Parathyroid adenoma (tissue), 2 donors: ENCODE results near the gene SERF2.

Experiments
- H2AFZ ChIP-seq: fragments of 300-600 bp; sonication (generic); one replicate; pipeline ENCODE4 v1.7.0; 2017; ENCODE audit warnings: antibody characterized with exemption, mild to moderate bottlenecking
- H3K27ac ChIP-seq: fragments of 300-600 bp; sonication (generic); one replicate; pipeline ENCODE4 v1.7.0; 2017
- H3K27me3 ChIP-seq: fragments of 300-600 bp; sonication (generic); one replicate; pipeline ENCODE4 v1.7.0; 2017; ENCODE audit warnings: low read length; ENCODE audit not compliant: control insufficient read depth, insufficient read depth
- H3K36me3 ChIP-seq: fragments of 300-600 bp; sonication (generic); one replicate; pipeline ENCODE4 v1.7.0; 2017; ENCODE audit warnings: low read length; ENCODE audit not compliant: control insufficient read depth, insufficient read depth
- H3K4me1 ChIP-seq: fragments of 300-600 bp; sonication (generic); one replicate; pipeline ENCODE4 v1.7.0; 2017; ENCODE audit warnings: control low read depth
- H3K4me2 ChIP-seq: fragments of 300-600 bp; sonication (generic); one replicate; pipeline ENCODE4 v1.7.0; 2017; ENCODE audit warnings: low read length
- H3K4me3 ChIP-seq: fragments of 300-600 bp; sonication (generic); one replicate; pipeline ENCODE4 v1.7.0; 2017; ENCODE audit warnings: low read depth, low read length
- H3K79me2 ChIP-seq: fragments of 300-600 bp; sonication (generic); one replicate; pipeline ENCODE4 v1.7.0; 2017; ENCODE audit warnings: control low read depth
- H3K9ac ChIP-seq: fragments of 300-600 bp; sonication (generic); one replicate; pipeline ENCODE4 v1.7.0; 2017; ENCODE audit warnings: mild to moderate bottlenecking
- H3K9me3 ChIP-seq: fragments of 300-600 bp; sonication (generic); one replicate; pipeline ENCODE4 v1.7.0; 2017; ENCODE audit warnings: low read length; ENCODE audit not compliant: control insufficient read depth
- TF ChIP-seq, protein P1 (sequence below): fragments of 300-600 bp; sonication (generic); IDR thresholded peaks from one replicate; pipeline ENCODE4 v1.7.0; 2017; ENCODE audit warnings: antibody characterized with exemption, mild to moderate bottlenecking
- donor health status: primary hyperparathyroidism.

SERF2 gene

DNA sequence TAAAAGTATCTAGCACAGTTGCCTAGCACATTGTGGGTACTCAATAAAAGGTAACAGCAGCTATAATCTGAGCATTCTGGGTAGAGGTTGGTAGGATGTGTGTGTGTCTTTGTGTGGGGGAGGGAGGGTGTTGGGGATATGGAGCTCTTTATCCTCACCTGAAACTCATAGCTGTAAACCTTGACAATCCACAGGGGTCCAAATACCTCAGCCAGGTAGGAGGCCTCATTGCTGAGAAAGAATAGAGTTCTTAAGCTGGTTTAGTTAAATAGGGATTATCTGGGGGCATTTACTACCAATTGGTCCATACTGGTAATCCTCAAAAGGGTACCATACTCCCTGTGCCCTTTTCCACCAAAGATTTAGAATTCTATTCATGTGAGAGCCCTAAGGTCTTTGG lies 3.9 kb downstream of the SERF2 start:
- Histone ChIP-seq H3K9ac (no peak overlapping the region), H3K36me3 (no peaks in the 10 kb centered on the region), H3K4me3 (no peak overlapping the region), H3K27ac (no peak overlapping the region), H3K79me2 (peaks cover 10% of the 10 kb centered on the region), H3K4me1 (no peaks in the 10 kb centered on the region), H3K9me3 (no peaks in the 10 kb centered on the region), H3K27me3 (no peaks in the 10 kb centered on the region), H2AFZ (no peak overlapping the region), H3K4me2 (no peak overlapping the region)
- TF ChIP-seq, protein P1, sequence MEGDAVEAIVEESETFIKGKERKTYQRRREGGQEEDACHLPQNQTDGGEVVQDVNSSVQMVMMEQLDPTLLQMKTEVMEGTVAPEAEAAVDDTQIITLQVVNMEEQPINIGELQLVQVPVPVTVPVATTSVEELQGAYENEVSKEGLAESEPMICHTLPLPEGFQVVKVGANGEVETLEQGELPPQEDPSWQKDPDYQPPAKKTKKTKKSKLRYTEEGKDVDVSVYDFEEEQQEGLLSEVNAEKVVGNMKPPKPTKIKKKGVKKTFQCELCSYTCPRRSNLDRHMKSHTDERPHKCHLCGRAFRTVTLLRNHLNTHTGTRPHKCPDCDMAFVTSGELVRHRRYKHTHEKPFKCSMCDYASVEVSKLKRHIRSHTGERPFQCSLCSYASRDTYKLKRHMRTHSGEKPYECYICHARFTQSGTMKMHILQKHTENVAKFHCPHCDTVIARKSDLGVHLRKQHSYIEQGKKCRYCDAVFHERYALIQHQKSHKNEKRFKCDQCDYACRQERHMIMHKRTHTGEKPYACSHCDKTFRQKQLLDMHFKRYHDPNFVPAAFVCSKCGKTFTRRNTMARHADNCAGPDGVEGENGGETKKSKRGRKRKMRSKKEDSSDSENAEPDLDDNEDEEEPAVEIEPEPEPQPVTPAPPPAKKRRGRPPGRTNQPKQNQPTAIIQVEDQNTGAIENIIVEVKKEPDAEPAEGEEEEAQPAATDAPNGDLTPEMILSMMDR: no peak

DNA sequence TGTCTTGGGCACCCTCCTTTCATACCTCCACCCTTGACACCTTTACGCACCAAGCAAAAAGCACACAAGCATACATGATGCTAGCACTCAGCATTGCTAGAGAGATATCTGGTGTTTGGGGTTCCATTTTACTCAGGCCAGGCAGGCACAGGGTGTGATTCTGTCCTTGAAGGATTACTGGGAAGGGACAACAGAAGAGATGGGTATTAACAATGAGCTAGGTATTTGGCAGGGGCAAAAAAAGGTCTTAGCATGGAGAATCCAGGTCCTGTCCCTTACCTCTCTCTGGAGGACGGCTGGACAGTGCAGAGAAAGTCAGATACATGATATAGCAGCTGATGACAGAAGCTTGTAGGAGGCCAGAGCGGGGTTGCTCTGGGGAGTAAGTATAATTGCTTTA lies 4.4 kb downstream of the SERF2 start:
- no peak overlapping the region for H3K4me2 ChIP-seq
- H3K9me3 ChIP-seq: no peaks in the 10 kb centered on the region
- H3K9ac ChIP-seq: no peak overlapping the region
- H3K79me2 ChIP-seq: peaks cover 10% of the 10 kb centered on the region
- no peaks in the 10 kb centered on the region for H3K36me3 ChIP-seq
- H3K27me3 ChIP-seq: no peaks in the 10 kb centered on the region
- peaks cover 3% of the 10 kb centered on the region for H3K4me1 ChIP-seq
- TF ChIP-seq, protein P1: no peak
- no peak overlapping the region for H3K4me3 ChIP-seq
- no peak overlapping the region for H3K27ac ChIP-seq
- no peak overlapping the region for H2AFZ ChIP-seq

DNA sequence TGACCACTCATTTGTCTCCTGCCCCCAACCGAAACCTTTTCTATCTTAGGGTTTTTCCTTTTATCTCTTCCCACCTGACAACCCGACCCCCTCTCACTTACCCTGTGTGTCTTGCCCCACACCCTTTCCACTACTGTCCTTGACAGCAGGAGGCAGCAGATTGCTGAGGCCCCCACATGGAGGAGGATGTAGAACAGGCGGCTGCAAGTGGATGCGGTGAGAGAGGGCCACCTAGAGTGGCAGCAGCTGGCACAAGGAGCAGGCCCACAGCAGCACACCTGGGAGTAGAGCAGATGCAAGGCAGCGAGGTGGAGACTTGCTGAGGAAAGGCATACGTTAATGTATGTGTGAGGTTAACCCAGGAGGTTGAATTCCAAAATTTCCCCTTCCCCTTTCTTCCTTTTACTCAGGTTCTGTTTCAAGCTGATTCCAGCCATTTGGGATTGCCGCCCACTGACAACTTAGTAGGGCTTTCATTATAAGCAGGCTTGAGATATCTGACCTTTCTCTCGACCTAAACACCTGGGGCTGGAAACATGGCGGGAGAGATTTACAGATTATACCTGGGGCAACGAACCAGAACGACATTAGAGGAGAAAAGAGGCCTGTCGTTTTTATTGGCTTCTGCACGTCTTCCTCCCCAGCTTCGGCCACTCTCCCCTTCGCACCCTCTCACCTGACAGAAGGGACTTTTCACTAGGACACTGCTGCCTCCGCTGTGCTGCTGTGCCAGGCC lies 7.3 kb downstream of the SERF2 start:
- Histone ChIP-seq H3K4me3 (no peak overlapping the region), H3K27ac (peak overlapping the region; percentile 85), H2AFZ (no peak overlapping the region), H3K4me1 (peaks cover 3% of the 10 kb centered on the region), H3K4me2 (no peak overlapping the region), H3K79me2 (peaks cover 5% of the 10 kb centered on the region), H3K9me3 (no peaks in the 10 kb centered on the region), H3K36me3 (no peaks in the 10 kb centered on the region), H3K9ac (no peak overlapping the region), H3K27me3 (no peaks in the 10 kb centered on the region)
- TF ChIP-seq, protein P1: no peak

DNA sequence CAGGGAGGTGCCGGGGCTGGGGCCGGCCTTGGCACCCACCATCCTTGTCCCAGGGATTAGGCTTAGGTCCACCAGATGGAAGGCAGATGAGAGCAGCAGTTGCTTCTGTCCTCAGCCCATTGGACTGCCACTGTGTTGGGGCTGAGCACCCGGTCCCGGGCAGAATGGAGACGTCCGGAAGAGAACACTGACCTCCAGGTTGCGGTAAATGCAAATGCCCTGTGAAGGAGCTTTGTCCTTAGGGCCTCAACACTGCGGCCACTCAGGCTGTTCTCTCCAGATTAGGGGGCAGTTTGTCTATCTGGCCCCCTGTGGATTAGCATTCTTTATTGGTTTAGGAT lies 7.8 kb downstream of the SERF2 start, which contains the start of gene SERINC4:
TSS of gene SERINC4 (minus strand) at position 276 of the 341 bp plus-strand sequence. CDS start at position 42, 234 bp downstream.
- peak within 1 kb of the TSS; percentile 94 for H3K4me3 ChIP-seq
- H3K9me3 ChIP-seq: no peaks in the 10 kb centered on the region
- peak within 1 kb of the TSS; percentile 85 for H3K27ac ChIP-seq
- H3K79me2 ChIP-seq: peaks cover 3% of the 10 kb centered on the region
- no peaks in the 10 kb centered on the region for H3K36me3 ChIP-seq
- H3K9ac ChIP-seq: no peak within 1 kb of the TSS
- H3K27me3 ChIP-seq: no peaks in the 10 kb centered on the region
- peak within 1 kb of the TSS; percentile 69 for H2AFZ ChIP-seq
- TF ChIP-seq, protein P1: no peak
- H3K4me2 ChIP-seq: peak within 1 kb of the TSS; percentile 90
- peaks cover 3% of the 10 kb centered on the region for H3K4me1 ChIP-seq
